ENCODE data around the gene HSH2D.

HSH2D gene

DNA sequence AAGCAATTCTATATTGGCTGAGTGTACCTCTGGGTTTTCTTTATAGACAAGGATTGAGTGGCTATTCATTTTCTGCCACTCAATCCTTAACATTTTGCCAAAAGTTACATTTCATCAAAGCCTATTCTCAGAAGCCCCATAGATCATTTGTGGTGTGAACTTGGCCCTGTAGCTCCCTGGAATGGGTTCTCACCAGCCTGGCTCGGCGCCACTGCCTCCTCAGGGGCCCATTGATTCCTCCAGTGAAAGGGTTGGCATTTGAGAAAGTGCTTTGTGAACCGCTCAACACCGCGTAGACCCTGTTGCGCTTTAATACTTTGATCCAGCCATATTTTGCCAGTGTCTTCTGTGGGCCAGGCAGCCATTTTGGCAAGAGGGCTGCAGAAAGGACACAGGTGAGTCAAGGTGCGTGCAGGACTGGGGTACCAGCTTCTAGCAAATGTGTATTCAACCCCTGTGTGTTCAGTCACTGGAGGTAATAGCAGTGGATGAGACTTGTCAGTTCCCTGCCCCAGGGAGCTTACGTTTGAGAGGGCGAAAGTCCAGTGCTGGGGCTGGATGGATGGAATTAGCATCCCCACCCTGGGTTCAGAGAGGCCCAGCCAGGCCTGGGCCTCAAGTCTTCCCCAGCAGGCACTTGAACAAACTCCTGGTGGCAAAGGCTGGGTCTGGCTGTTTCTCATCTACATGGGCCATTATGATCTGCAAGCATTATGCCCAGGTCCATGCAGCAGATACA is 28.0 kb upstream of the HSH2D start:
- TF ChIP-seq FOXP2 (optimal IDR thresholded peaks at IDR 0.05; ENCODE audit: borderline replicate concordance, extremely low read depth, extremely low read length, insufficient read depth) (no peak), SIN3A (IDR thresholded peaks at IDR 0.05; ENCODE audit: borderline replicate concordance, insufficient read depth, low read length) (no peak), POLR2AphosphoS5 (IDR thresholded peaks at IDR 0.05; ENCODE audit: low read depth, low read length) (no peak), TAF1 (IDR thresholded peaks at IDR 0.05; ENCODE audit: borderline replicate concordance, insufficient read depth, low read length) (no peak)
- TF ChIP-seq, protein P1, sequence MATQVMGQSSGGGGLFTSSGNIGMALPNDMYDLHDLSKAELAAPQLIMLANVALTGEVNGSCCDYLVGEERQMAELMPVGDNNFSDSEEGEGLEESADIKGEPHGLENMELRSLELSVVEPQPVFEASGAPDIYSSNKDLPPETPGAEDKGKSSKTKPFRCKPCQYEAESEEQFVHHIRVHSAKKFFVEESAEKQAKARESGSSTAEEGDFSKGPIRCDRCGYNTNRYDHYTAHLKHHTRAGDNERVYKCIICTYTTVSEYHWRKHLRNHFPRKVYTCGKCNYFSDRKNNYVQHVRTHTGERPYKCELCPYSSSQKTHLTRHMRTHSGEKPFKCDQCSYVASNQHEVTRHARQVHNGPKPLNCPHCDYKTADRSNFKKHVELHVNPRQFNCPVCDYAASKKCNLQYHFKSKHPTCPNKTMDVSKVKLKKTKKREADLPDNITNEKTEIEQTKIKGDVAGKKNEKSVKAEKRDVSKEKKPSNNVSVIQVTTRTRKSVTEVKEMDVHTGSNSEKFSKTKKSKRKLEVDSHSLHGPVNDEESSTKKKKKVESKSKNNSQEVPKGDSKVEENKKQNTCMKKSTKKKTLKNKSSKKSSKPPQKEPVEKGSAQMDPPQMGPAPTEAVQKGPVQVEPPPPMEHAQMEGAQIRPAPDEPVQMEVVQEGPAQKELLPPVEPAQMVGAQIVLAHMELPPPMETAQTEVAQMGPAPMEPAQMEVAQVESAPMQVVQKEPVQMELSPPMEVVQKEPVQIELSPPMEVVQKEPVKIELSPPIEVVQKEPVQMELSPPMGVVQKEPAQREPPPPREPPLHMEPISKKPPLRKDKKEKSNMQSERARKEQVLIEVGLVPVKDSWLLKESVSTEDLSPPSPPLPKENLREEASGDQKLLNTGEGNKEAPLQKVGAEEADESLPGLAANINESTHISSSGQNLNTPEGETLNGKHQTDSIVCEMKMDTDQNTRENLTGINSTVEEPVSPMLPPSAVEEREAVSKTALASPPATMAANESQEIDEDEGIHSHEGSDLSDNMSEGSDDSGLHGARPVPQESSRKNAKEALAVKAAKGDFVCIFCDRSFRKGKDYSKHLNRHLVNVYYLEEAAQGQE (IDR thresholded peaks at IDR 0.05; ENCODE audit: insufficient read depth in 1 of 2, low read depth in 2 of 2, low read length in 2 of 2): no peak

DNA sequence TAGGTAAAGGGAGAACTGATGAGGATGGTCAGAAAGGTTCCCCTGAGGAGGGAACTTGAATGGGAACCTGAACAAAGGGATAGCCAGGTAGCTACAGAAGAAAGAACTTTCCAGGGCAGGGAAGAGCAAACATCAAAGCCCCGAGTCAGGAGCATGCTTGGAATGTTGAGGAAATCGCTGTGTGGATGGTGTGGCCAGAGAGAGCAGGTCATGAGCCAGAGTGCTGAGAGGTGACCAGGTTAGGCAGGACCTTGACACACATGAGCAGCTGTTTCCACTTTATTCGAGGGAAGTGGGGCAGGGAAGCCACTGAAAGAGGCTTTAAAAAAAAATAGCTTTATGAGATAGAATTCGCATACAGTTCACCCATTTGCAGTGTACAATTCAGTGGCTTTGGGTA is 27.4 kb upstream of the HSH2D start:
- TF ChIP-seq SIN3A (IDR thresholded peaks at IDR 0.05; ENCODE audit: borderline replicate concordance, insufficient read depth, low read length) (no peak), FOXP2 (optimal IDR thresholded peaks at IDR 0.05; ENCODE audit: borderline replicate concordance, extremely low read depth, extremely low read length, insufficient read depth) (no peak), TAF1 (IDR thresholded peaks at IDR 0.05; ENCODE audit: borderline replicate concordance, insufficient read depth, low read length) (no peak), POLR2AphosphoS5 (IDR thresholded peaks at IDR 0.05; ENCODE audit: low read depth, low read length) (no peak)
- TF ChIP-seq, protein P1 (IDR thresholded peaks at IDR 0.05; ENCODE audit: insufficient read depth in 1 of 2, low read depth in 2 of 2, low read length in 2 of 2): no peak

DNA sequence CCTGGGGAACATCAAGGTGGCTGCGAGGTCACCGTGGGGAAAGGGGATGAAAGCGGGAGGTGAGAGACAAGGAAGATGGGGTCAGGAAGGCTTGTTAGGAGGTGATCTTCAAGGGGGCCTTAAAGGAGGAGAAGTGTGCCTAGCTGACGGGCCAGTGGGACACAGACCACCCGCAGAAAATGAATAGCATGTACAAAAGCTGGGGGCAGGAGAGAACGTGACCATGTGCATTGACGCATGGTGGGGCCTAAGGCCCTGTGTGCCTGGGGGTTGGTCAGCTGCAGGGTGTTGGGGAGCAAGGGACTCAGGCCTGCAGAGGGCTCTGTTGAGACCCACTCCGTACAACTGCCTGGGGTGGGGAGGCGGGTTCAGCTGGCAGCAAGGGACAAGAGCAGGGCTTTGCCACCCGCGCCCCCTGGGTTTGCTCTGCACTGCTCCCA is 25.9 kb upstream of the HSH2D start:
- TF ChIP-seq POLR2AphosphoS5 (IDR thresholded peaks at IDR 0.05; ENCODE audit: low read depth, low read length) (no peak), TAF1 (IDR thresholded peaks at IDR 0.05; ENCODE audit: borderline replicate concordance, insufficient read depth, low read length) (no peak), SIN3A (IDR thresholded peaks at IDR 0.05; ENCODE audit: borderline replicate concordance, insufficient read depth, low read length) (no peak)

DNA sequence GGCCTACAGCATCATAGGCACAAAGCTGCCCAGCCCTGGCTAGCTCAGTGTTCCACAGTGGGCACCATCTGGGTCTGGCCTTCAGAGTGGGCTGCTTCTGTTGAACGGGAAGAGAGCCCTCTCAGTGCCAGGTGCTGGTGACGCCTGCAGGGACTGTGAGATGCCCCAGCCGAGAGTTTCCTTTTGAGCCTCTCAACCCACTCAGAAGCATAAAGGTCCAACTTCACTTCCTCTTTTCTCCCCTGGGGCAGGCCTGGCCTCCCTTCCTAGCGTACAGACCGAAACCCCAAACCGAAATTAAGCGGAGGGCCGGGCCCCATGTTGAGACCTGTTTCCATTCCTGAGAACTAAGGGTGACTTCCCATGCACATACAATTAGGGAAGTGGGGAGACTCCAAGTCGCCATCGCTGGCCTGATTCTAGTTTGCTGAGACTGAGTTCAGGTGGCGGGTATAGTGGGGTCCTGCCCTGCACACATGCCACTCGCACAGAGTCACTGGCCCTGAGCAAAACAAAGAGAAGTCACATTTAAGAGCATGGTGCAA is 24.9 kb upstream of the HSH2D start:
- TF ChIP-seq POLR2AphosphoS5 (IDR thresholded peaks at IDR 0.05; ENCODE audit: low read depth, low read length) (no peak), FOXP2 (optimal IDR thresholded peaks at IDR 0.05; ENCODE audit: borderline replicate concordance, extremely low read depth, extremely low read length, insufficient read depth) (no peak)

DNA sequence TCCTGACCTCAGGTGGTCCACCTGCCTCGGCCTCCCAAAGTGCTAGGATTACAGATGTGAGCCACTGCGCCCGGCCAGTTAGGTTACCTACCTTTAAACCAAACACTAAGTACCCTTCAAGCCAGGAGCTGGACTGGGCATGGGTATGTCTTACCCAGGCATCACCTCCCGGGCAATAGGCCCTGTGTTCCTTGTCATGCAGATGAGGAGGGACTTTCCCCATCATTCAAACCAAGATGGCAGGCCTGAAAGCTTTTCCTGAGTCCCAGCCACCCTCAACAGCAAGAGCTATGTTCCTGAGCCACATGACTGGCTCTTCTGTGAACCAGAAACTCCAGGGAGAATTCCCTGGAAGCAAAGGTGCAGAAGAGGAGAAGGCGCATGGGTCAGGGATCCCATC is 22.3 kb upstream of the HSH2D start:
- TF ChIP-seq FOXP2 (optimal IDR thresholded peaks at IDR 0.05; ENCODE audit: borderline replicate concordance, extremely low read depth, extremely low read length, insufficient read depth) (no peak), TAF1 (IDR thresholded peaks at IDR 0.05; ENCODE audit: borderline replicate concordance, insufficient read depth, low read length) (no peak)

DNA sequence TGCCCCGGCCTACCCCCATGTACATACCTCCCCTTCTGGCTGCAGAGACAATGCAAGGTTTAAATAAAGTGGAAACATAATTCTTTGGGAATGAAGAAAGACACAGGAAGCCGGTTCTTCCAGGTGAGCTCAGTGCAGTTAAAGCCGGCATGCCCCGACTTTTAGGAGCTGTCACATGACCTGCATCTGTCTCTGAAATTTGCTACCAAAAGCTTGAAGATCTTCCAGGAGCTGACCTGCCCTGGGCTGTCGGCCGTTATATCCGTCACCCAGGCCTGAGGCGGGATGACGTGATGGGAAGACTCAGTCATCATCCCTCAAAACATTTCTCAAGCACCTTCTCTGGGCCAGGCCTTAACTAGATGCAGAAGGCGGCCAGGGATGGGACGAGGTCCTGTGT is 21.5 kb upstream of the HSH2D start:
- TF ChIP-seq, protein P1 (IDR thresholded peaks at IDR 0.05; ENCODE audit: insufficient read depth in 1 of 2, low read depth in 2 of 2, low read length in 2 of 2): no peak
- TF ChIP-seq FOXP2 (optimal IDR thresholded peaks at IDR 0.05; ENCODE audit: borderline replicate concordance, extremely low read depth, extremely low read length, insufficient read depth) (no peak), POLR2AphosphoS5 (IDR thresholded peaks at IDR 0.05; ENCODE audit: low read depth, low read length) (no peak), SIN3A (IDR thresholded peaks at IDR 0.05; ENCODE audit: borderline replicate concordance, insufficient read depth, low read length) (no peak), TAF1 (IDR thresholded peaks at IDR 0.05; ENCODE audit: borderline replicate concordance, insufficient read depth, low read length) (no peak)
